ENCODE measurements around the gene TCEANC.
"Not testable (repeated sequence)": the region's sequence is repeated elsewhere in the genome, so short reads cannot be mapped to it uniquely, and the experiment has no call there.

Gene TCEANC

GRCh38 chrX:13676885-13677284, 23.9 kb downstream of the TCEANC start:
- H3K27ac ChIP-seq (ENCODE audit: low read length) = no peak overlapping the region
- no peak for ATAC-seq (ENCODE audit: insufficient read depth, low read depth)
- TF ChIP-seq EZH2 (IDR thresholded peaks at IDR 0.05; ENCODE audit: borderline replicate concordance, low read depth, low read length, severe bottlenecking) (no peak), CTCF (IDR thresholded peaks at IDR 0.05; ENCODE audit: borderline replicate concordance, extremely low read depth, low read length, poor library complexity, severe bottlenecking) (no peak)
- no peaks in the 10 kb centered on the region for H3K36me3 ChIP-seq (ENCODE audit: insufficient read depth, low read length)
- H3K79me2 ChIP-seq (ENCODE audit: insufficient read depth, low read length) = no peaks in the 10 kb centered on the region
- H2AFZ ChIP-seq (ENCODE audit: low read depth, low read length) = no peak overlapping the region
- H3K9ac ChIP-seq (ENCODE audit: low read depth, low read length) = no peak overlapping the region
- no peak overlapping the region for H3K4me2 ChIP-seq (ENCODE audit: insufficient read depth, low read length)
- no peaks in the 10 kb centered on the region for H3K27me3 ChIP-seq (ENCODE audit: insufficient read depth, low read length, poor library complexity)
- H3K9me3 ChIP-seq (ENCODE audit: insufficient read depth, low read length, severe bottlenecking) = no peaks in the 10 kb centered on the region
- no peaks in the 10 kb centered on the region for H4K20me1 ChIP-seq (ENCODE audit: insufficient read depth, low read length)
- no peak overlapping the region for H3K4me3 ChIP-seq (ENCODE audit: low read depth in 1 of 2, low read length in 2 of 2)
- no peaks in the 10 kb centered on the region for H3K4me1 ChIP-seq (ENCODE audit: insufficient read depth, low read length)
- no peak for DNase-seq

- DNase-seq; H3K9ac ChIP-seq (ENCODE audit: low read depth, low read length); H3K4me1 ChIP-seq (ENCODE audit: insufficient read depth, low read length); ATAC-seq (ENCODE audit: insufficient read depth, low read depth); H3K4me2 ChIP-seq (ENCODE audit: insufficient read depth, low read length); H3K27me3 ChIP-seq (ENCODE audit: insufficient read depth, low read length, poor library complexity); H3K36me3 ChIP-seq (ENCODE audit: insufficient read depth, low read length); H2AFZ ChIP-seq (ENCODE audit: low read depth, low read length); H3K9me3 ChIP-seq (ENCODE audit: insufficient read depth, low read length, severe bottlenecking); H3K4me3 ChIP-seq (ENCODE audit: low read depth in 1 of 2, low read length in 2 of 2); H4K20me1 ChIP-seq (ENCODE audit: insufficient read depth, low read length); H3K79me2 ChIP-seq (ENCODE audit: insufficient read depth, low read length); H3K27ac ChIP-seq (ENCODE audit: low read length): not testable (repeated sequence)
These were observed 26.8 kb downstream of the TCEANC start for GRCh38 chrX:13679700-13680099.

GRCh38 chrX:13681595-13681994, 28.7 kb downstream of the TCEANC start:
- H3K36me3 ChIP-seq (ENCODE audit: insufficient read depth, low read length) = no peaks in the 10 kb centered on the region
- no peaks in the 10 kb centered on the region for H3K27me3 ChIP-seq (ENCODE audit: insufficient read depth, low read length, poor library complexity)
- no peaks in the 10 kb centered on the region for H3K79me2 ChIP-seq (ENCODE audit: insufficient read depth, low read length)
- TF ChIP-seq EZH2 (IDR thresholded peaks at IDR 0.05; ENCODE audit: borderline replicate concordance, low read depth, low read length, severe bottlenecking) = no peak
- no peak overlapping the region for H3K9ac ChIP-seq (ENCODE audit: low read depth, low read length)
- ATAC-seq (ENCODE audit: insufficient read depth, low read depth) (no peak), DNase-seq (no peak)
- no peaks in the 10 kb centered on the region for H4K20me1 ChIP-seq (ENCODE audit: insufficient read depth, low read length)
- H2AFZ ChIP-seq (ENCODE audit: low read depth, low read length) = no peak overlapping the region
- H3K27ac ChIP-seq (ENCODE audit: low read length) = no peak overlapping the region
- H3K9me3 ChIP-seq (ENCODE audit: insufficient read depth, low read length, severe bottlenecking) = no peaks in the 10 kb centered on the region
- H3K4me1 ChIP-seq (ENCODE audit: insufficient read depth, low read length) = no peaks in the 10 kb centered on the region
- H3K4me2 ChIP-seq (ENCODE audit: insufficient read depth, low read length) = no peak overlapping the region
- H3K4me3 ChIP-seq (ENCODE audit: low read depth in 1 of 2, low read length in 2 of 2) = no peak overlapping the region

GRCh38 chrX:13684361-13684760, 31.4 kb downstream of the TCEANC start:
- Histone ChIP-seq H3K4me1 (ENCODE audit: insufficient read depth, low read length) (peaks cover 7% of the 10 kb centered on the region; the same call in 1 of the 2 replicates), H3K27ac (ENCODE audit: low read length) (no peak overlapping the region), H3K27me3 (ENCODE audit: insufficient read depth, low read length, poor library complexity) (no peaks in the 10 kb centered on the region), H3K4me3 (ENCODE audit: low read depth in 1 of 2, low read length in 2 of 2) (no peak overlapping the region), H3K9me3 (ENCODE audit: insufficient read depth, low read length, severe bottlenecking) (no peaks in the 10 kb centered on the region), H3K9ac (ENCODE audit: low read depth, low read length) (no peak overlapping the region), H2AFZ (ENCODE audit: low read depth, low read length) (no peak overlapping the region), H3K36me3 (ENCODE audit: insufficient read depth, low read length) (no peaks in the 10 kb centered on the region), H3K79me2 (ENCODE audit: insufficient read depth, low read length) (peaks cover 4% of the 10 kb centered on the region), H4K20me1 (ENCODE audit: insufficient read depth, low read length) (no peaks in the 10 kb centered on the region), H3K4me2 (ENCODE audit: insufficient read depth, low read length) (no peak overlapping the region)
- no peak for TF ChIP-seq EZH2 (IDR thresholded peaks at IDR 0.05; ENCODE audit: borderline replicate concordance, low read depth, low read length, severe bottlenecking)
- no peak for TF ChIP-seq CTCF (IDR thresholded peaks at IDR 0.05; ENCODE audit: borderline replicate concordance, extremely low read depth, low read length, poor library complexity, severe bottlenecking)
- DNase-seq (no peak), ATAC-seq (ENCODE audit: insufficient read depth, low read depth) (no peak)
